OCI-LY3 (cell line): Measurements from ENCODE around the gene NAPA.

Source experiments
- H2AFZ ChIP-seq: fragments of 200-600, 300-600 bp; shearing (Covaris generic); 2 replicates; pipeline ENCODE4 v1.6.0; 2014; ENCODE audit warnings: antibody characterized with exemption, low read depth, low read length
- H3K27ac ChIP-seq: fragments of 200-600, 300-600 bp; sonication (generic); 2 replicates; pipeline ENCODE4 v1.5.1; 2014; ENCODE audit warnings: mild to moderate bottlenecking, low read length, moderate library complexity, mixed read lengths
- H3K27me3 ChIP-seq: fragments of 200-600, 300-600 bp; sonication (generic); 2 replicates; pipeline ENCODE4 v1.6.1; 2014; ENCODE audit warnings: low read depth, low read length, mixed read lengths
- H3K36me3 ChIP-seq: fragments of 200-600, 300-600 bp; sonication (generic); replicated peaks from 2 replicates; pipeline ENCODE3; 2014; ENCODE audit warnings: low read depth, low read length, mixed read lengths
- H3K4me1 ChIP-seq: fragments of 300-600, 200-600 bp; sonication (generic); 2 replicates; pipeline ENCODE4 v1.6.1; 2014; ENCODE audit warnings: low read length, mixed read lengths
- H3K4me2 ChIP-seq: fragments of 200-600, 300-600 bp; sonication (generic); 2 replicates; pipeline ENCODE4 v1.6.1; 2014; ENCODE audit warnings: low read length, mixed read lengths
- H3K4me3 ChIP-seq: fragments of 300-600, 200-600 bp; sonication (generic); 2 replicates; pipeline ENCODE4 v1.5.1; 2014; ENCODE audit warnings: antibody characterized with exemption, mild to moderate bottlenecking, low read length, moderate library complexity
- H3K79me2 ChIP-seq: fragments of 300-600, 200-600 bp; shearing (Covaris generic); 2 replicates; pipeline ENCODE4 v1.6.1; 2014; ENCODE audit warnings: mild to moderate bottlenecking, low read length, mixed read lengths
- H3K9ac ChIP-seq: fragments of 300-600, 200-600 bp; shearing (Covaris generic); 2 replicates; pipeline ENCODE4 v1.6.0; 2014; ENCODE audit warnings: mild to moderate bottlenecking, low read length, moderate library complexity
- H3K9me3 ChIP-seq: fragments of 200-600, 300-600 bp; shearing (Covaris generic); 2 replicates; pipeline ENCODE4 v1.6.1; 2014; ENCODE audit warnings: low read length, mixed read lengths; ENCODE audit not compliant: insufficient read depth
- H4K20me1 ChIP-seq: fragments of 200-600, 300-600 bp; sonication (generic); 2 replicates; pipeline ENCODE4 v1.6.1; 2016; ENCODE audit warnings: low read length, mixed read lengths; ENCODE audit not compliant: insufficient read depth
- CTCF ChIP-seq: fragments of 200-600, 300-600 bp; sonication (generic); IDR thresholded peaks from 2 replicates; pipeline ENCODE4 v1.5.1; 2014; ENCODE audit warnings: antibody characterized with exemption, low read length, low read depth
- EZH2phosphoT487 ChIP-seq: fragments of 200-600 bp; shearing (Covaris generic); IDR thresholded peaks from 2 replicates; pipeline ENCODE4 v1.6.1; 2018; ENCODE audit warnings: antibody characterized with exemption, mixed run types, low read depth

NAPA gene

DNA sequence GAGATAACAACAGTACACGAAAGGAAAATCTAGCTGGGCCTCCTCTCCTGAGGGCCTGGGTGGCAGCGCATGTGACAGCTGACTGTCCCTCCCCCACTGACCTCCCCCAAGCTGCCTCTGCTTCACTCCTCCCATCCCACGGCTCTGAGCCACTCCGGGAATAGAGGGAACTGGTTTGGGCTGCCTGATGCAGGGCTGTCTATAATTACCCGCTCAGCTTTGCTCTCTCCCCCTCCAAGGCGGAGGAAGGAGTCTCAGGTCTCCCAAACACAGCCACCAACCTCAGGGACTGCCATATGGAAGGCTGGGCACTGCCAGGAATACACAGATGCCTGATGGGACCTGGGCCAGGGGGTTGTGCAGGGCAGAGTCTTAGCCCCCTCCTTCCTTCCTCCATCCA lies 7.9 kb downstream of the NAPA start:
- no peak overlapping the region for H3K4me3 ChIP-seq
- H3K4me2 ChIP-seq, result no peak overlapping the region
- no peaks in the 10 kb centered on the region for H3K27me3 ChIP-seq
- TF ChIP-seq EZH2phosphoT487 (no peak), CTCF (no peak)
- peaks cover 46% of the 10 kb centered on the region for H4K20me1 ChIP-seq
- no peaks in the 10 kb centered on the region for H3K9me3 ChIP-seq
- H3K79me2 ChIP-seq, result peaks cover 45% of the 10 kb centered on the region
- H3K36me3 ChIP-seq, result peaks cover 7% of the 10 kb centered on the region
- no peak overlapping the region for H3K9ac ChIP-seq
- H3K4me1 ChIP-seq, result no peaks in the 10 kb centered on the region
- H3K27ac ChIP-seq, result no peak overlapping the region
- no peak overlapping the region for H2AFZ ChIP-seq

- Histone ChIP-seq H3K27me3 (no peaks in the 10 kb centered on the region), H3K79me2 (peaks cover 40% of the 10 kb centered on the region)
- no peak for TF ChIP-seq CTCF
- no peak for TF ChIP-seq EZH2phosphoT487
Measured at GRCh38 chr19:47506459-47506858, 8.4 kb downstream of the NAPA start.

GRCh38 chr19:47505506-47505905 lies 9.4 kb downstream of the NAPA start:
- Histone ChIP-seq H3K27ac (no peak overlapping the region), H3K4me2 (no peak overlapping the region), H3K36me3 (peaks cover 12% of the 10 kb centered on the region), H4K20me1 (peaks cover 34% of the 10 kb centered on the region), H2AFZ (no peak overlapping the region), H3K4me1 (no peaks in the 10 kb centered on the region), H3K9ac (no peak overlapping the region), H3K79me2 (peaks cover 30% of the 10 kb centered on the region), H3K9me3 (no peaks in the 10 kb centered on the region), H3K4me3 (no peak overlapping the region), H3K27me3 (no peaks in the 10 kb centered on the region)
- TF ChIP-seq CTCF (no peak), EZH2phosphoT487 (no peak)

More at GRCh38 chr19:47506459-47506858, 8.4 kb downstream of the NAPA start:
- no peak overlapping the region for H3K4me3 ChIP-seq
- H3K27ac ChIP-seq, result no peak overlapping the region
- H2AFZ ChIP-seq, result no peak overlapping the region
- no peaks in the 10 kb centered on the region for H3K9me3 ChIP-seq
- peaks cover 9% of the 10 kb centered on the region for H3K36me3 ChIP-seq
- H3K4me1 ChIP-seq, result no peaks in the 10 kb centered on the region
- no peak overlapping the region for H3K9ac ChIP-seq
- H4K20me1 ChIP-seq, result peaks cover 41% of the 10 kb centered on the region
- H3K4me2 ChIP-seq, result no peak overlapping the region

DNA sequence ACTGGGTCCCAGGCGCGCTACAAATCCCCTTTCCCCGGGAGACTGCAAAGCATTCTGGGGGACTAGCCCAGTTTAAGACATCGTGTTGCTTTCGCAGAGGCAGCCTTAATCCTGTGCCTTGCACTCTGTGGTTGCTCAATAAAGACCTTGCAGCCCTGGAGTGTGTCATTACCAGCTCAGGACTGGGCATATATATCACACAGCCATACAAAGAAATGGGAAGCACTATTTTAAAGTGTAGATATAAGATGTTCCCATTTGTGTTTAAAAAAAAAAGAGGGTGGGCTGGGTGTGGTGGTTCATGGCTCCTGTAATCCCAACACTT lies 11.1 kb downstream of the NAPA start:
- H2AFZ ChIP-seq, result no peak overlapping the region
- H3K4me1 ChIP-seq, result no peaks in the 10 kb centered on the region
- no peak overlapping the region for H3K4me3 ChIP-seq
- H3K79me2 ChIP-seq, result peaks cover 15% of the 10 kb centered on the region
- peaks cover 29% of the 10 kb centered on the region for H4K20me1 ChIP-seq
- H3K9me3 ChIP-seq, result no peaks in the 10 kb centered on the region
- no peak overlapping the region for H3K4me2 ChIP-seq
- no peak for TF ChIP-seq EZH2phosphoT487
- TF ChIP-seq CTCF, result no peak
- H3K9ac ChIP-seq, result no peak overlapping the region
- H3K27ac ChIP-seq, result no peak overlapping the region
- H3K36me3 ChIP-seq, result peaks cover 14% of the 10 kb centered on the region
- no peaks in the 10 kb centered on the region for H3K27me3 ChIP-seq
